Pancreas (tissue), 10 donors: Measurements from ENCODE around the gene DAND5. TPM values are rescaled to one million over a fixed set of nuclear protein-coding genes. Genes with fewer than 3 reads are reported as not detected.
A peak's percentile ranks its signal among the peaks of the same experiment; 100 is the strongest.

Source experiments
- ATAC-seq, 4 donors: fragments of 200-7000 bp; cut with Tn5 transposase; one replicate each; pipeline versions ENCODE4 v1.8.0 to v1.9.1; 2020; ENCODE audit warnings: mild to moderate bottlenecking in 4 of 4, moderate library complexity in 4 of 4
- DNase-seq, 6 donors: peaks; one replicate each; pipeline ENCODE4 v3.0.0-alpha.2; 2020
- FAIRE-seq: peaks from 2 replicates; lab custom pipeline; 2012; peaks lifted over from hg19 to GRCh38; lab: Jason Lieb, UNC
- H3K27ac ChIP-seq, 4 donors: fragments of 200-600 bp; sonication (generic); 1 replicate in 3 of 4; 2 replicates in 1 of 4; pipeline versions ENCODE4 v1.5.0 to v1.8.0; 2020
- H3K27me3 ChIP-seq, 4 donors: fragments of 200-600 bp; one replicate each; pipeline ENCODE4 v1.8.0; 2021
- H3K36me3 ChIP-seq, 3 donors: fragments of 200-600 bp; sonication (generic) in 1 of 3; one replicate each; pipeline versions ENCODE4 v1.5.0 to v1.8.0; 2020 to 2021
- H3K4me1 ChIP-seq, 3 donors: fragments of 200-600 bp; one replicate each; pipeline ENCODE4 v1.8.0; 2021
- H3K4me3 ChIP-seq, 4 donors: fragments of 200-600 bp; sonication (generic) in 2 of 4; one replicate each; pipeline versions ENCODE4 v1.5.0 to v1.8.0; 2020 to 2021
- H3K9me3 ChIP-seq, 4 donors: fragments of 200-600 bp; one replicate each; pipeline ENCODE4 v1.8.0; 2021
- WGBS, 2 donors: extraction: QIAGEN DNeasy Blood & Tissue Kit; methylation state at CpG; one replicate each; pipeline ENCODE4 v1.1.7; 2013; 5-methylcytosine and 5-hydroxymethylcytosine counted together
- intact Hi-C, 3 donors: fragments of 100-400 bp; cut with DNase I; formaldehyde crosslinking; loops; one replicate each; pipeline versions ENCODE4 v1.11.1 to v1.14.2; 2022
- polyA plus RNA-seq, 2 donors: library from polyadenylated mRNA; stranded (reverse); fragments of 200-250 nt; gene quantifications; one replicate each; pipeline ENCODE4 v1.2.3, GENCODE V29; 2013
- total RNA-seq, 6 donors: library from RNA; stranded (reverse); fragmentation: NEBNext Ultra II Directional in 4 of 6; extraction: Animal tissue kit (Norgen Biotek cat#: 25700) in 4 of 6; gene quantifications; one replicate each; pipeline versions ENCODE4 v1.2.1 to v1.2.4, GENCODE V29; 2021 to 2023
- TF ChIP-seq, protein P1 (sequence below), 4 donors: fragments of 200-600 bp; sonication (generic) in 3 of 4; IDR thresholded peaks; one replicate each; pipeline versions ENCODE4 v1.5.0 to v1.8.0; 2021; ENCODE audit warnings: antibody characterized with exemption in 4 of 4
- donor health status: healthy with polysubstance abuse.
- donor health status: DM: no; HTN: no; CAD: no; lungs with moderate emphysema.
- donor health status: DM: no; HTN: no; CAD: no.
- donor health status: control.
- donor health status: control.
- donor health status: Bipolar disorder and iron deficiency.
- donor health status: DM: yes; HTN: yes; CAD: no.
- donor health status: DM: no; HTN: no; CAD: no.
- donor health status: DM: no; HTN: no; CAD: no.
- donor health status: DM: yes; HTN: yes; CAD: no.

The DAND5 gene
- total and polyA plus RNA-seq, 8 donors, result 0.12 to 0.23 (median 0.14) TPM; not detected in 4

DNA sequence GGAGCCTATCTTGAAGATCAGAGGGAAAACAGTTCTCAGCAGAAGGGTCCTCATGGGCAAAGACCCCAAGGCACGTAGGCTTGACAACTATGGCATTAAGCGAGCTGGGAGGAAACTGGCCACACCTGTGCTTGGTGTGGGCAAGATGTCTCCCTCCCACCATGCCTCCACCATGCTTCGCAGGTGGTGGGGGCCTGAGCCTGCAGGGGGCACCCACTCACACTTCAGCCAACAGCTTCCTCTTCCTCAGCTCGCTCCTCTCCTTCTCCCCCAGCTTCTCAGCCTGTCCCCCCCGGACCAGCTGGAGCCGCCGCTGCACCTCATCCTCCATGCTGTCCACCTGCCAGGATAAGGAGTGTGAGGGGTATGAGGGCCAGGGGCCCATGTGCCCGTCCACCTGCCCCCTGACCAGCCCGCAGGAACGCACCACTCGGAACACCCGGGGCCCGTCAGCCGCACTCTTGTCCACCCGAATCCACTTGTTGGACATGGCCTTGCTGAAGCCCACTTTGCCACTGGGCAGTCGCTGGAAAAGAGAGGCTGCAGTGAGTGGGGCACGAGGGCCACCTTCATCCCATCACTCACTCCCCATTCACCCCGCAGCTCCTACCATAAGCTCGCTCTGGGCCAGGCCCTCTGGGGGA, 39.3 kb upstream of the DAND5 start:
- Histone ChIP-seq H3K4me1 (peaks cover 0 to 8% (median 4%) of the 10 kb centered on the region in 3 donors), H3K4me3 (no peak overlapping the region), H3K27ac (no peak overlapping the region), H3K27me3 (no peaks in the 10 kb centered on the region), H3K36me3 (peaks cover 4 to 37% (median 24%) of the 10 kb centered on the region in 3 donors), H3K9me3 (no peaks in the 10 kb centered on the region)
- peak in 1 of 6 donors; percentile 2 for DNase-seq
- TF ChIP-seq, protein P1, sequence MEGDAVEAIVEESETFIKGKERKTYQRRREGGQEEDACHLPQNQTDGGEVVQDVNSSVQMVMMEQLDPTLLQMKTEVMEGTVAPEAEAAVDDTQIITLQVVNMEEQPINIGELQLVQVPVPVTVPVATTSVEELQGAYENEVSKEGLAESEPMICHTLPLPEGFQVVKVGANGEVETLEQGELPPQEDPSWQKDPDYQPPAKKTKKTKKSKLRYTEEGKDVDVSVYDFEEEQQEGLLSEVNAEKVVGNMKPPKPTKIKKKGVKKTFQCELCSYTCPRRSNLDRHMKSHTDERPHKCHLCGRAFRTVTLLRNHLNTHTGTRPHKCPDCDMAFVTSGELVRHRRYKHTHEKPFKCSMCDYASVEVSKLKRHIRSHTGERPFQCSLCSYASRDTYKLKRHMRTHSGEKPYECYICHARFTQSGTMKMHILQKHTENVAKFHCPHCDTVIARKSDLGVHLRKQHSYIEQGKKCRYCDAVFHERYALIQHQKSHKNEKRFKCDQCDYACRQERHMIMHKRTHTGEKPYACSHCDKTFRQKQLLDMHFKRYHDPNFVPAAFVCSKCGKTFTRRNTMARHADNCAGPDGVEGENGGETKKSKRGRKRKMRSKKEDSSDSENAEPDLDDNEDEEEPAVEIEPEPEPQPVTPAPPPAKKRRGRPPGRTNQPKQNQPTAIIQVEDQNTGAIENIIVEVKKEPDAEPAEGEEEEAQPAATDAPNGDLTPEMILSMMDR (IDR thresholded peaks at IDR 0.05), result no peak
- no peak for FAIRE-seq
- 93 to 94% methylated on average over 19 of the region's 19 CpGs for WGBS, 2 donors
- intact Hi-C loops, result no loop called here
- ATAC-seq, result no peak

- DNase-seq (peak in 1 of 6 donors; percentile 11), ATAC-seq (peak in 3 of 4 donors; percentile 2 to 5 (median 3)), FAIRE-seq (no peak)
- intact Hi-C loops, result no loop called here
- H3K9me3 ChIP-seq, result no peaks in the 10 kb centered on the region
- H3K4me3 ChIP-seq, result peak overlapping the region; percentile 60 to 85 (median 78)
- TF ChIP-seq, protein P1 (IDR thresholded peaks at IDR 0.05), result no peak
- WGBS, 2 donors, result 19 to 22% methylated on average over 16 of the region's 16 CpGs
- H3K27me3 ChIP-seq, result no peaks in the 10 kb centered on the region
- H3K36me3 ChIP-seq, result peaks cover 0 to 16% (median 8%) of the 10 kb centered on the region in 3 donors
- peaks cover 3 to 11% (median 7%) of the 10 kb centered on the region in 3 donors for H3K4me1 ChIP-seq
- peak overlapping the region in 3 of 4 donors; percentile 40 to 65 (median 59) for H3K27ac ChIP-seq
Observed at GRCh38 chr19:12932392-12933286, 36.7 kb upstream of the DAND5 start.

GRCh38 chr19:12933287-12934072, 35.9 kb upstream of the DAND5 start, which contains the start of gene FARSA:
Gene FARSA (minus strand): TSS chr19:12933711. CDS start chr19:12933696, 15 bp downstream.
- FAIRE-seq, result no peak
- intact Hi-C loops, result no loop called here
- peak; percentile 78 to 86 (median 82) for ATAC-seq
- H3K27ac ChIP-seq, result peak within 1 kb of the TSS; percentile 40 to 65 (median 58)
- H3K27me3 ChIP-seq, result no peaks in the 10 kb centered on the region
- H3K9me3 ChIP-seq, result no peaks in the 10 kb centered on the region
- peaks cover 5 to 15% (median 7%) of the 10 kb centered on the region in 3 donors for H3K4me1 ChIP-seq
- peak within 1 kb of the TSS; percentile 60 to 85 (median 78) for H3K4me3 ChIP-seq
- DNase-seq, result peak; percentile 87 to 95 (median 92)
- TF ChIP-seq, protein P1 (IDR thresholded peaks at IDR 0.05), result no peak
- peaks cover 0 to 13% (median 1%) of the 10 kb centered on the region in 3 donors for H3K36me3 ChIP-seq
- 1% methylated on average over 49 to 51 of the region's 51 CpGs for WGBS, 2 donors

- Histone ChIP-seq H3K27me3 (no peaks in the 10 kb centered on the region), H3K9me3 (no peaks in the 10 kb centered on the region), H3K4me1 (peaks cover 7 to 18% (median 13%) of the 10 kb centered on the region in 3 donors), H3K36me3 (peaks cover 0 to 4% (median 2%) of the 10 kb centered on the region in 3 donors), H3K27ac (no peak overlapping the region), H3K4me3 (no peak overlapping the region)
- TF ChIP-seq, protein P1 (IDR thresholded peaks at IDR 0.05), result no peak
- DNase-seq, result no peak
- FAIRE-seq, result no peak
- WGBS, 2 donors, result 89% methylated on average over 10 of the region's 10 CpGs
- intact Hi-C loops, result no loop called here
- no peak for ATAC-seq
Observed at GRCh38 chr19:12935071-12935470, 34.3 kb upstream of the DAND5 start.
